HCEC 1CT (cell line): Measurements from ENCODE around the gene MPP1.

Source experiments
- DNase-seq: peaks from one replicate; pipeline ENCODE4 v3.0.0-alpha.2; 2017

MPP1 gene

DNA sequence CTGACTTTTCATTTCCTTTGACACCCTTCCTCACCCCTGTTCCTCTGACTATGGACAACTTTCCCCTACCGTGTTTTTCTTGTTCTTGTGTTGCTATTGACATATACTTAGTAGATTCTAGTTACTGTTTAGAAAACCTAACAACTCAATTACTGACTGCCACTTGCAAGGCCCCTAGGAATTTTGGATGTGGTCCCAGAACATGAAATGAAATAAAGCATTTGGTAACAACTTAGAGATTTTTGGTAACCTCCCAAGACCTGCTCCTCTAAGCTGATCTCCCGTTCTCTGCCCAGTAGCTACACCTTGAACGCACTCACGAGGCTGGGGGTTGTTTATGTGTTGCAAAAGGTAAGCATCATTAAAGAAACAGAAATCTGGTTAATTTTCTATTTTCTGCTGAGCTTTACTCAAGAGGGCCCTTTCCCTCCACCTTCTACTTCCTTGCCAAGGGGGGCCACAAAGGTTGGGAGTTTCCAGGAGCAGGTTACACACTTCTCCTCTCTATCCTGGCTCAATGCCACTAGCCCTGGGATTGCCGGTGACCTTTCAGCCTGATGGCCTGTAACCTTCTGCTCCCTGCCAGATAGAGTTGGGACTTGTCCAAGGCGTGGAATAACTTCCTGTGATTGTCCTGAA is 74.9 kb downstream of the MPP1 start:
- DNase-seq: peak; percentile 65

DNA sequence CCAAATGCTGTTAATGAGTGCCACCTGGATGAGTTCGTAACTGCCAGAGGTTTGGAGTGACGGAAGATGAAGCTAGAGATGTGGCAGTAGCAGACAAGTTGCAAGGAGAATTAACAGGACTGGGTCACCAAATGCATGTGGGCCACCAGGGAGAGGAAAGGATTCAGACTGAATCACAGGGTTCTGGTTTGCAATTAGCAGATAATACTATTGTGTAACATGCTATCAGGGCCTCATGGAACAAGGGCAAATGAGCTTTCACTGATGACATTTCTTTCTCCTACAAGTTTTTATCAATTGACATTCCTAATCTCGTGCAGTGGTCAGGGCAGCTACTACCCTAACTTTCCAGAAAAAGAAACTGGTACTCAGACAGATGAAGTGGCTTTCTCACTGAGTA is 75.8 kb downstream of the MPP1 start:
- DNase-seq: no peak
